Activated naive CD8-positive, alpha-beta T cell treated with anti-CD3 and anti-CD28 coated beads for 36 hours (primary cell): ENCODE measurements around the gene OR2F1. TPM values are rescaled to one million over a fixed set of nuclear protein-coding genes. Genes with fewer than 3 reads are reported as not detected.
"Not testable (repeated sequence)": the region's sequence is repeated elsewhere in the genome, so short reads cannot be mapped to it uniquely, and the experiment has no call there.

ENCODE experiments used
- DNase-seq: peaks from one replicate; pipeline ENCODE4 v3.0.0; 2021
- H3K27ac Mint-ChIP-seq: one replicate; pipeline ENCODE4 v1.8.0; 2022; ENCODE audit warnings: mild to moderate bottlenecking, moderate library complexity, mixed read lengths
- H3K27me3 Mint-ChIP-seq: one replicate; pipeline ENCODE4 v1.8.0; 2022; ENCODE audit warnings: mild to moderate bottlenecking, mixed read lengths
- H3K36me3 Mint-ChIP-seq: one replicate; pipeline ENCODE4 v1.8.0; 2021; ENCODE audit warnings: mild to moderate bottlenecking, mixed read lengths
- H3K4me1 Mint-ChIP-seq: one replicate; pipeline ENCODE4 v1.8.0; 2021; ENCODE audit warnings: mixed read lengths
- H3K4me3 Mint-ChIP-seq: one replicate; pipeline ENCODE4 v1.8.0; 2022; ENCODE audit warnings: mild to moderate bottlenecking, moderate library complexity, mixed read lengths
- H3K9me3 Mint-ChIP-seq: one replicate; pipeline ENCODE4 v1.8.0; 2022; ENCODE audit warnings: mixed read lengths
- total RNA-seq, 2 experiments: library from RNA; stranded (reverse); gene quantifications; one replicate each; pipeline ENCODE4 v1.2.3, GENCODE V29; 2021

Gene OR2F1
- total RNA-seq, 2 experiments from 2014 or later: not detected

DNA sequence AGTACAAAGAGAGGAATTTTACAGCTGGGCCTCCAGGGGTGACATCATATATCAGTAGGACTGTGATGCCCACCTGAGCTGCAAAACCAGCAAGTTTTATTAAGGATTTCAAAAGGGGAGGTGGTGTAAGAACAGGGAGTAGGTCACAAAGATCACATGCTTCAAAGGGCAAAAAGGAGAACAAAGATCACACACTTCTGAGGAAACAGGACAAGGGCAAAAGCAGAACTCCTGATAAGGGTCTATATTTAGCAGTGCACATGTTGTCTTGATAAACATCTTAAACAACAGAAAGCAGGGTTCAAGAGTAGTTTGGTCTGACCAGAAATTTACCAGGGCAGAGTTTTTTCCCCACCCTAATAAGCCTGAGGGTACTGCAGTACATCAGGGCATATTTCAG is 55.4 kb downstream of the OR2F1 start:
- not testable (repeated sequence) for H3K27ac Mint-ChIP-seq, H3K4me1 Mint-ChIP-seq, H3K4me3 Mint-ChIP-seq, DNase-seq, H3K36me3 Mint-ChIP-seq
- Mint-ChIP-seq H3K9me3 (peaks cover 14% of the 10 kb centered on the region), H3K27me3 (peaks cover 33% of the 10 kb centered on the region)

DNA sequence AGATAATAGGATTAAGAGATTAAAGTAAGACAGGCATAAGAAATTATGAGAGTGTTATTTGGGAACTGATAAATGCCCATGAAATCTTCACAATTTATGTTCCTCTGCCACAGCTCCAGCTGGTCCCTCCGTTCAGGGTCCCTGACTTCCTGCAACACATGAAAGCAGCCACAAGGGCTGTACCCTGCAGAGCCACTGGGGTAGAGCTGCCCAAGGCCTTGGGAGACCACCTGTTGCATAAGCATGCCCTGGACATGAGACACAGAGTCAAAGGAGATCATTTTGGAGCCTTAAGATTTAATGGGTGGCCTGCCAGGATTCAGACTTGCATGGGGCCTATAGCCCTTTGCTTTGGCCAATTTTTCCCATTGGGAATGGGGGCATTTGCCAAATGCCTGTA is 56.2 kb downstream of the OR2F1 start:
- H3K36me3 Mint-ChIP-seq: not testable (repeated sequence)
- peaks cover 37% of the 10 kb centered on the region for H3K27me3 Mint-ChIP-seq

DNA sequence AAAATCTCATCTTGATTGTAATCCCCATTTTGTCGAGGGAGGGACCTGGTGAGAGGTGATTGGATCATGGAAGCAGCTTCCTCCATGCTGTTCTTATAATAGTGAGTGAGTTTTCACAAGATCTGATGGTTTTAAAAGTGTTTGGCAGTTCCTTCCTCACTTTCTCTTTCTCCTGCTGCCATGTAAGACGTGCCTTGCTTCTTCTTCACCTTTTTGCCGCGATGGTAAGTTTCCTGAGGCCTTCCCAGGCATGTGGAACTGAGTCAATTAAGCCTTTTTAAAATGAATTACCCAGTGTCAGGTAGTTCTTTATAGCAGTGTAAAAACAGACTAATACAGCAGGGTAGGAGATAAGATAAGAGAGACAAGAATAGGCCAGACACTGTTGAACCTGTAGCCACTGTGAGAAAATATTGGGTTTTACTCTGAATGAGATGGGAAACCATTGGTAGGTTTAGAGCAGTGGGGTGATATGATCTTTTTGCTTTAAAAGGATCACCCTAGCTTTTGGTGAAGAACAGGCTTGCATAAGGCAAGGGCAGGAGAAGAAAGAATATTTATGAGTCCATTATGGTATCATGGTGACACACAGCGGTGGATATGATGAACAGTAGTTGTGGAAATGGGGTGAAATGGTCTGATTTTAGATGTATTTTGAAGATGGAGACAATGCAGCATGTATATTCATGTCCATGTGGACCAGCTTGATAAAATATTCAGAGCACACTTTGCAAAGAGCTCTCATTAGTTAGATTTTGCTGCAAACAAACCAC is 57.0 kb downstream of the OR2F1 start:
- no peak overlapping the region for H3K27ac Mint-ChIP-seq
- peaks cover 14% of the 10 kb centered on the region for H3K9me3 Mint-ChIP-seq
- peaks cover 37% of the 10 kb centered on the region for H3K27me3 Mint-ChIP-seq
- DNase-seq: no peak
- H3K36me3 Mint-ChIP-seq: peaks cover 5% of the 10 kb centered on the region
- no peak overlapping the region for H3K4me3 Mint-ChIP-seq
- no peaks in the 10 kb centered on the region for H3K4me1 Mint-ChIP-seq

More for the DNA sequence above, 56.2 kb downstream of the OR2F1 start:
- not testable (repeated sequence) for H3K27ac Mint-ChIP-seq, DNase-seq, H3K4me1 Mint-ChIP-seq, H3K4me3 Mint-ChIP-seq
- H3K9me3 Mint-ChIP-seq: peaks cover 14% of the 10 kb centered on the region

Other genes starting within 250 kb of the OR2F1 start
- gene CTAGE6, start 197.1 kb upstream of the OR2F1 start, total RNA-seq: under 1 TPM in 1 of 2 experiments, not detected in 1; 0.52 TPM
- gene TCAF1, start 52.7 kb upstream of the OR2F1 start, total RNA-seq: 1 to 10 TPM; 8.6 to 9.0 TPM
- gene OR2F2, start 19.6 kb upstream of the OR2F1 start, total RNA-seq: not detected
- not detected for gene OR6B1, start 45.5 kb downstream of the OR2F1 start, total RNA-seq
- gene OR2A5, start 94.1 kb downstream of the OR2F1 start, total RNA-seq: not detected
- not detected for gene OR2A25, start 115.0 kb downstream of the OR2F1 start, total RNA-seq
- gene OR2A12, start 131.4 kb downstream of the OR2F1 start, total RNA-seq: not detected
- not detected for gene OR2A2, start 154.7 kb downstream of the OR2F1 start, total RNA-seq
- not detected for gene OR2A14, start 168.3 kb downstream of the OR2F1 start, total RNA-seq
- gene CTAGE4, start 228.6 kb downstream of the OR2F1 start, total RNA-seq: 1 to 10 TPM in 1 of 2 experiments, under 1 TPM in 1; 0.90 to 1.8 TPM
- 1 to 10 TPM; 6.7 to 6.8 TPM for gene ARHGEF35, start 241.0 kb downstream of the OR2F1 start, total RNA-seq